Stimulated activated CD4-positive, alpha-beta T cell treated with anti-CD3 and anti-CD28 coated beads, Interleukin-12 subunit alpha, Interleukin-12 subunit beta, amount 100 ng/mL, for 24 hours (primary cell): ENCODE data around the gene CASKIN2.
"Not testable (repeated sequence)": the region's sequence is repeated elsewhere in the genome, so short reads cannot be mapped to it uniquely, and the experiment has no call there.

Experiments used
- DNase-seq, 2 experiments: peaks; one replicate each; pipeline ENCODE4 v3.0.0-alpha.2; 2020; ENCODE audit warnings: low read depth in 2 of 2

CASKIN2 gene

GRCh38 chr17:75472119-75472518 lies 43.2 kb downstream of the CASKIN2 start:
- no peak for DNase-seq

GRCh38 chr17:75471207-75471606 lies 44.1 kb downstream of the CASKIN2 start:
- DNase-seq: no peak

- no peak for DNase-seq
These were observed 46.5 kb downstream of the CASKIN2 start for GRCh38 chr17:75468779-75469373.

- no peak for DNase-seq
These were observed 47.0 kb downstream of the CASKIN2 start for GRCh38 chr17:75468291-75468754.

GRCh38 chr17:75465039-75465438 lies 50.3 kb downstream of the CASKIN2 start:
- DNase-seq: no peak

- DNase-seq: no peak
These were observed 51.7 kb downstream of the CASKIN2 start for GRCh38 chr17:75463603-75464002.

GRCh38 chr17:75460295-75460694 lies 55.0 kb downstream of the CASKIN2 start:
- DNase-seq: no peak

- no peak for DNase-seq
These were observed 55.6 kb downstream of the CASKIN2 start for GRCh38 chr17:75459590-75460267.

- DNase-seq: no peak
These were observed 56.1 kb downstream of the CASKIN2 start for GRCh38 chr17:75459246-75459589.

GRCh38 chr17:75457047-75457654 lies 58.2 kb downstream of the CASKIN2 start:
- peak in 1 of 2 experiments; percentile 7 for DNase-seq

GRCh38 chr17:75456417-75457046 lies 58.8 kb downstream of the CASKIN2 start, which contains the start of gene TMEM94:
Gene TMEM94 (plus strand): TSS chr17:75456635. CDS start chr17:75471906, 15,271 bp downstream.
- peak; percentile 84 to 86 for DNase-seq

- DNase-seq: peak in 1 of 2 experiments; percentile 2
These were observed 59.3 kb downstream of the CASKIN2 start for GRCh38 chr17:75456039-75456416.

GRCh38 chr17:75454672-75455071 lies 60.7 kb downstream of the CASKIN2 start:
- DNase-seq: not testable (repeated sequence)

GRCh38 chr17:75454193-75454592 lies 61.1 kb downstream of the CASKIN2 start:
- no peak for DNase-seq

- no peak for DNase-seq
These were observed 65.1 kb downstream of the CASKIN2 start for GRCh38 chr17:75450270-75450669.
